Coronary artery (tissue), 2 donors: ENCODE data around the gene FLYWCH1.
A peak's percentile ranks its signal among the peaks of the same experiment; 100 is the strongest.

Source experiments
- DNase-seq: peaks from one replicate; pipeline ENCODE4 v3.0.0-alpha.2; 2017; ENCODE audit warnings: low spot score
- H3K27ac ChIP-seq, 2 donors: fragments of 200-600 bp; sonication (generic); one replicate each; pipeline ENCODE4 v1.5.1; 2016 to 2019
- H3K4me3 ChIP-seq: fragments of 200-600 bp; sonication (generic); 2 replicates; pipeline ENCODE4 v1.5.1; 2016; ENCODE audit warnings: mild to moderate bottlenecking, moderate library complexity
- TF ChIP-seq, protein P1 (sequence below): fragments of 200-600 bp; sonication (generic); IDR thresholded peaks from one replicate; pipeline ENCODE4 v1.5.1; 2019; ENCODE audit warnings: antibody characterized with exemption

The FLYWCH1 gene

DNA sequence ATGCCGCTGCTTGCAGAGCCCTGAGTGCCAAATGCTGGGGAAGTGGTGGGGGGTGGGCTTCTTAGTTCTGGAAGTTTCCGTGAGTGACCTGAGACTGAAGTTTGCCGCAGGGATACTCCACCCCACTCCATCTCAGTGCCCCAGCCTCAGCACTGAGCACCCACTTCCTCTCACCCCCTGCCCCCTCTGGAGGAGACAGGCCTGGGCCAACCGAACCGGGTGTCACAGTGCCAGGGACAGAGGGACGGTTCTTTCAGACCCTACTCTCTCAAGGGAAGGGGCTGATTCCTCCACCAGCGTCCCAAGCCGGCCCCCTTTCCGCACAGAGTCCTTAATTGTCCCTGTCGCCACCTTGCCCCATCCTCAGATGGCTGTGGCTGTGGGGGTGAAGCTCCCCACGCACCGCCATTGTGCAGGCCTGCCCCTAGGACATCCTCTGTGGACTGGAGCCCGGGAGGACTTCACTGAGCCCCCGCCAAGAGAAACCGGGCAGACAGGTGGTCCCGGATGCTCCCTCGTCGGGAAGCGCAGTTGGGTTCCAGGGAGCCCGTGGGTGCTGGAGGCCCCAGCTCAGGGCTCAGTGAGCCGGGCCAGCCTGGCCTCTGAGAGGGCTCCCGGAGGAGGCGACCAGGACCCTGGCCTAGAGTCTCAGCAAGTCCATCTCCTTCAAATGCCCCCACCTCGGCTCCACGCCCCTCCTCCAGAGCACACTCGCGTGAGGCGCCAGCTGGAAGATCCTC, 50.8 kb downstream of the FLYWCH1 start:
- no peak for DNase-seq
- TF ChIP-seq, protein P1, sequence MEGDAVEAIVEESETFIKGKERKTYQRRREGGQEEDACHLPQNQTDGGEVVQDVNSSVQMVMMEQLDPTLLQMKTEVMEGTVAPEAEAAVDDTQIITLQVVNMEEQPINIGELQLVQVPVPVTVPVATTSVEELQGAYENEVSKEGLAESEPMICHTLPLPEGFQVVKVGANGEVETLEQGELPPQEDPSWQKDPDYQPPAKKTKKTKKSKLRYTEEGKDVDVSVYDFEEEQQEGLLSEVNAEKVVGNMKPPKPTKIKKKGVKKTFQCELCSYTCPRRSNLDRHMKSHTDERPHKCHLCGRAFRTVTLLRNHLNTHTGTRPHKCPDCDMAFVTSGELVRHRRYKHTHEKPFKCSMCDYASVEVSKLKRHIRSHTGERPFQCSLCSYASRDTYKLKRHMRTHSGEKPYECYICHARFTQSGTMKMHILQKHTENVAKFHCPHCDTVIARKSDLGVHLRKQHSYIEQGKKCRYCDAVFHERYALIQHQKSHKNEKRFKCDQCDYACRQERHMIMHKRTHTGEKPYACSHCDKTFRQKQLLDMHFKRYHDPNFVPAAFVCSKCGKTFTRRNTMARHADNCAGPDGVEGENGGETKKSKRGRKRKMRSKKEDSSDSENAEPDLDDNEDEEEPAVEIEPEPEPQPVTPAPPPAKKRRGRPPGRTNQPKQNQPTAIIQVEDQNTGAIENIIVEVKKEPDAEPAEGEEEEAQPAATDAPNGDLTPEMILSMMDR: no peak
- Histone ChIP-seq H3K4me3 (no peak overlapping the region), H3K27ac (no peak overlapping the region)

DNA sequence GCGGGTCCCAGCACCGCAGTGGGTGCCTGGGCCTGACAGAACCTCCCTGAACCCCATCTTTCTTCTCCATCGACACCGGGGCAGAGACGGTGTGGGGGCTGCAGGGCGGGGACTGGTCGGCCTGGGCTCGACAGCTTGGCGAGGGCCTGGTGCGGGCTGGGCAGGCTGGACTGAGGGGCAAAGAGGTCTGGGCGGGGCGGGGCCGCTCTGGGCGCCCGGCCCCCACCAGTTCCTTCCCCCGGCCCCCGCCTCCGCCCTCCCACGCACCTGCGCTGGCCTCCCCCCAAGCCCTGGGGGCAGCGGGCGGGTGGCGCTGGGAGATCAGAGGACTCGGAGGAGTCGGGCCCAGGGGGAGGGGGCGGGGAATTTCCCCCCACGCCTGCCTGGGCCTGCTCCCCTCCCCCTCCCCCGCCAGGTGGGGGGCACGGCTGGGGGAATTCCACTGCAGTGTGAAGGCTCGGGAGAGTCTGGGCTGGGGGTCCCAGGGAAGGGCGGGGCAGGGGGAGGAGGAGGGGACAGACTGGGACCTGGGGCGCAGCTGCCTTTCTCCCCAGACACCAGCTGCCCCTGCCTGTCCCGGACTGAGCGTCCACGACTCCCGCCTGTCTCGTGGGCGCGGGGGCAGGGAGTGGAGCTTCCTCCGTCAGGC, 51.5 kb downstream of the FLYWCH1 start:
- H3K27ac ChIP-seq: no peak overlapping the region
- no peak for DNase-seq
- peak overlapping the region; percentile 59 for H3K4me3 ChIP-seq
- TF ChIP-seq, protein P1: no peak

DNA sequence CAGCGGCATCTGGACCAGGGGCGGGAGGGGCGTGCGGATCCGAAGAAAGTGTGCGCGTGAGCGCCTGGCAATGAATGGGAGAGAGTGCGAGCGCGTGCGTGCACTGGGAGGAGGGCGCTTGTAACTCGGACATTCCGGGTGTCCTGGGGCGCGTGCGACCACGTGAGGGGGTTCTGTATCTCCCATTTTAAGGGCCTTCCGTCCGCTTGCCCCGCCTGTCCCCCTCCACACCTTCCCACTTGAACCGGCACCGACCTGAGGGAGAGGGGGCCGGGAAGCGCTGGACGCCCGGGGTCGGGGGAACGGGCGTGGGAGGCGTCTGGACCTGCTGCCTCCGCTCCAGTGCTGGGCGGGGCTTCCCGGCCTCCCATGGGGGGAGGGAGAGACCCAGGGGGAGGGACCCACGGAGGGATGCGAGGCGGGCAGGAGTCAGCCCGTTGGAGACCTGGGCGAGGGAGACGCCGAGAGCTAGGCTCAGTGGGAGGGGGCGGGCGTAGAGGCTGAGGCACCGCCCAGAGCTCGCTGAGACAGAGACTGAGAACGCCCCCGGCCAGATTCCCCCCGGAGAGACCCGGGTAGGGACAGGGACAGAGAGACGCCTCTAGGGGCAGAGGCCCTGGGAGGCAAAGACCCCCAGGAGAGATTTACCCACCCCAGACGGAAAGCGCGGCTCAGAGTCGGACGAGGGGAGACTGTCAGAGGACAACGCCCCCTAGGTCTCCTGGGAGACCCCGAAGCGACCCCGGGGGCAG, 52.2 kb downstream of the FLYWCH1 start, which contains the start of gene KREMEN2:
KREMEN2 (plus strand) TSS at position 553 of the 752 bp plus-strand sequence. CDS start 246 bp downstream, outside the sequence.
- H3K4me3 ChIP-seq: peak within 1 kb of the TSS; percentile 59
- TF ChIP-seq, protein P1: no peak
- H3K27ac ChIP-seq: no peak within 1 kb of the TSS
- DNase-seq: no peak

DNA sequence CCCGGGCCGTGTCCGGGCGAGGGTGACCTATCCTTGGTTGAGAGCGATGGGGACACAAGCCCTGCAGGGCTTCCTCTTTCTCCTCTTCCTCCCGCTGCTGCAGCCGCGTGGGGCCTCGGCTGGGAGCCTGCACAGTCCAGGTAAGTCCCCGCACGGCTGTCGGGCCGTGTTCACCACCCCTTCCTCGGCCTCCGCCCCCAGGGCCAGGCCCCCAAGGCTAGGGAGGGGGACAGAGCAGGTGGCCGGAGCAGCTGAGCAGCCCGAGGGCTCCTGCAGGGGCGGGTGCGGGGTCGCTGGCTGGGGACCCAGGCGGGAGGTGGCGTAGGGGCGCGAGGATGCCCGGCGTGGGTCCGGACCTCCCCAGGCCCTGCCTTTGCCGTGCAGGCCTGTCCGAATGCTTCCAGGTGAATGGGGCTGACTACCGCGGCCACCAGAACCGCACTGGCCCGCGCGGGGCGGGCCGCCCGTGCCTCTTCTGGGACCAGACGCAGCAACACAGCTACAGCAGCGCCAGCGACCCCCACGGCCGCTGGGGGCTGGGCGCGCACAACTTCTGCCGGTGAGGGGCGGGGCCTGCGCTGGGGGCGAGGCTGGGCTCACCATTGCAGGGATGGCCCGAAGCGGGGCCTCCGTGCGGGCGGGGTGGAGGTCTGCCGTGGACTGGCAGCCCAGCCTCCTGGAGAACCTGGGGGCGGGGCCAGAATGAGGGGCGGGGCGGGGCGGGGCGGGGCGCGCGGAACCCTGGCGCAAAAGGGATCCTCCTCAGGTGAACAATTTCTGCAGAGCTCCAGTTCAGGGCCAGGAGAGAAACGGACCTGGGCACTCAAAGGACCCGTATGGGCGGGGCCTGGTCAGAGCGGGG, 53.0 kb downstream of the FLYWCH1 start:
- Histone ChIP-seq H3K27ac (no peak overlapping the region), H3K4me3 (peak overlapping the region; percentile 59)
- no peak for DNase-seq
- TF ChIP-seq, protein P1: no peak

DNA sequence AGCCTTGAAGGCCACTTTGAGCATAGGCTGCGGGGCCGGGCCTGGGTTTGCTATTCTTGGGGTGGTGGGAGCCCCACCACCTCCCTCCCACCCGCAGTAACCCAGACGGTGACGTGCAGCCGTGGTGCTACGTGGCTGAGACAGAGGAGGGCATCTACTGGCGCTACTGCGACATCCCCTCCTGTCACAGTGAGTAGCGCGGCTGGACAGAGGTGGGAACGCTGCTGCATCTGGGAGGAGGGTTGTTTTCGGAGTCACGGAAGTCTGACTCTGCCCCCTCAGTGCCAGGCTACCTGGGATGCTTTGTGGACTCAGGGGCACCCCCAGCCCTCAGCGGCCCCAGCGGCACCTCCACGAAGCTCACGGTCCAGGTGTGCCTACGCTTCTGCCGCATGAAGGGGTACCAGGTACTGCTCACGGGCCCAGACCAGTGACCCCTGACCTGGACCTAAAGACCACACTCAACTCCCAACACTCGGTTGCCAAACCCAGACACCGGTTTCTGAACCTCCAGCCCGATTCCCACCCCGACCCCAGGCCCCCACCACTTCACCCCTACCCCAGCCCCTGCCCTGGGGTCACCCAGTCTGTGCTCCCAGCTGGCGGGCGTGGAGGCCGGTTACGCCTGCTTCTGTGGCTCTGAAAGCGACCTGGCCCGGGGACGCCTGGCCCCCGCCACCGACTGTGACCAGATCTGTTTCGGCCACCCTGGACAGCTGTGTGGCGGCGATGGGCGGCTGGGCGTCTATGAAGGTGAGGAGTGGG, 54.5 kb downstream of the FLYWCH1 start:
- TF ChIP-seq, protein P1: no peak
- H3K4me3 ChIP-seq: peak overlapping the region; percentile 52
- no peak for DNase-seq
- no peak overlapping the region for H3K27ac ChIP-seq

DNA sequence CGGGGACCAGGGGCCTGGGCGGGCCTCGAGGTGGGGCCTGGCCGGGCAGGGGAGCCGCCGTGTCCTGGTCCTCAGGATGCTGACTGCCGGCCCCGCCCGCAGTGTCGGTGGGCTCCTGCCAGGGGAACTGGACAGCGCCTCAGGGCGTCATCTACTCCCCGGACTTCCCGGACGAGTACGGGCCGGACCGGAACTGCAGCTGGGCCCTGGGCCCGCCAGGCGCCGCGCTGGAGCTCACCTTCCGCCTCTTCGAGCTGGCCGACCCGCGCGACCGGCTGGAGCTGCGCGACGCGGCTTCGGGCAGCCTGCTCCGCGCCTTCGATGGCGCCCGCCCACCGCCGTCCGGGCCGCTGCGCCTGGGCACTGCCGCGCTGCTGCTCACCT, 55.1 kb downstream of the FLYWCH1 start:
- DNase-seq: no peak
- Histone ChIP-seq H3K27ac (no peak overlapping the region), H3K4me3 (peak overlapping the region; percentile 52)

More for the DNA sequence above, 55.1 kb downstream of the FLYWCH1 start:
- TF ChIP-seq, protein P1: no peak
